Measurements from ENCODE around the gene PKIB.

DNA sequence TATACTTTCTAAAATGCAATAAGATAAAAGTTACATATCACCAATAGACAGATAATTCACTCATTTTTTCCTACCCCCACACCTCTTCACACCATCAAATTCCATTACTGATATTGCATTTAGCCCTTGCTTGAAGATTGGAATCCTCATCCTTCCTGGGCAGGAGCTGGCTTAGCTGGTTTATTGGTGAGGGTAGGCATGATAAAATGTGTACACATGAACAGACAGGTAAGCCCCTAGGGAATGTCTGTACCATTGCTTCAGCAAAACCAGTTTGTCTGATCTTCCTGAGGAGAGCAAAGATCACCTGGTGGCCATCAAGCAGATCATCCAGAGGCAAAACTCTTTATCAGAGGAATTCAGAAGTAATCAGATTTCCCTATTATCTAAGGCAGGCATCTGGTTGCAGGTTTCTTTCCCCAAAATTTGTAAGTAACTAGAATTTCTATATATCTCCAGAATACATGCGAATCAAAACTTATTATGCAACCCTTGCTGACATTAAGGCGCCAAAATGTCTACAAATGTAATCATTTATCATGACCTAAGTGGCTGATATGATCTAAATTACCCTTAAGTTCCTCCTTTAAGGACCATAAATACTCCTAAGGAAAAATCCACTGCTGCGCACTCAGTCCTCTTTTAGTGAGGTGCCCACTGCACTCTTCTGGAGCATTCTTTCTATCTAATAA lies 162.7 kb downstream of the PKIB start:
- TF ChIP-seq POLR2A (IDR thresholded peaks at IDR 0.05; ENCODE audit: low read depth, low read length) (no peak), POLR2AphosphoS5 (IDR thresholded peaks at IDR 0.05; ENCODE audit: low read depth, low read length) (no peak)

All from GM12891 (cell line).